GM18511 (cell line): ENCODE results near the gene SMARCA5.

ENCODE experiments used
- ATAC-seq: cut with Tn5 transposase; IDR thresholded peaks from one replicate; pipeline ENCODE4 v1.9.1; 2021; ENCODE audit warnings: mild to moderate bottlenecking, moderate library complexity; ENCODE audit not compliant: unreplicated experiment

Gene SMARCA5

DNA sequence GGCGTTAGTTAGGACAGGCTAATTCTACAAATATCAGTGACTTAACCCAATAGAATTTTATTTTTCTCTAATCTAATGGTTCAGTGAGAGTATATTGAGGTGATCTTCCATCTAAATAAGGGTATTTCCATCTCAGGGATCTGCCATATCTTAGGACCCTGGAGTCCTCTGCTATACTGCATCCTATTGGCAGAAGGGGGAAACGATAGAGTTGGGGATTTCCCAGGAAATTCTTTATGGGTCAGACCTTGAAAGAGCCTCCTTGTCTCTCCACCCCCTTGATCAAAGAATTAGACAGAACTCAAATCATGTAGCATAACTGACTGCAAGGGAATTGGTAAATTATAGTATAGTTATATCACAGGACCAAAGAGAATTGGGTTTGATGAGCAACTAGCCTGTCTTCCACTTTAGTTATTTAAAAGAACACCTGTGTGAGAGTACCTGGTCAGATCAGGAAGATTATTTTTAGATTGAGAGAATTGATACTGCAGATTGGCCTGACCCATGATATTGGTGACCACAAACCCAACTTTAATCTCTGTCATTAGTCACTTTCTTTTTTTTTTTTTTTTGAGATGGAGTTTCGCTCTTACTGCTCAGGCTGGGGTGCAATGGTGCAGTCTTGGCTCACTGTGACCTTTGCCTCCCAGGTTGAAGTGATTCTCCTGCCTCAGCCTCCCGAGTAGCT lies 25.6 kb downstream of the SMARCA5 start:
- peak; percentile 72 for ATAC-seq

DNA sequence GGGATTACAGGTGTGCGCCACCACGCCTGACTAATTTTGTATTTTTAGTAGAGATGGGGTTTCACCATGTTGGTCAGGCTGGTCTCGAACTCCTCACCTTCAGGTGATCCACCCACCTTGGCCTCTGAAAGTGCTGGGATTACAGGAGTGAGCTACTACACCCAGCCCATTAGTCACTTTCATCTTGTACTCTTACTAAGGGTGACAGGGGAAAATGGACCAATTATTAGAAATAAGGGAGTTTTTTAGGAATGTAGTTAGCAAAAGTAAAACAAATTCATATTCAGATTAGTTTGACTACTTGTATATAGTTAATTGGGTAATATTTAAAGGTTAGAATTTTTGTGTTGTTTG lies 26.1 kb downstream of the SMARCA5 start:
- peak; percentile 19 for ATAC-seq

DNA sequence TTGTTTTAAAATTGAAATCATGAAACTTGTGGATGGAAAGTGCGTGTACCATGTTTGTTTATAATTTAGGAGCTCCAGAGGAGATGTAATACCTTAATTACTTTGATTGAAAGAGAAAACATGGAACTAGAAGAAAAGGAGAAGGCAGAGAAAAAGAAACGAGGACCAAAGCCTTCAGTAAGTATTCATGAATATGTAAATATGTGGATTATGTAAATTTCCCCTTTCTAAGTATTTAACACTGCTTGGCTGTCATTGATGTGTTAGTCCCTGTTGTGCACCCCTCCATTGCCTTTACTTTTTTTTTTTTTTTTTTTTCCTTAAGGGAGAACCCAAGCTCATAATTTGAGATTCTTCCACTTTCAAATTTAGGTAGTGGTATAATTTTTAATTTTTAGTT lies 36.4 kb downstream of the SMARCA5 start:
- no peak for ATAC-seq

DNA sequence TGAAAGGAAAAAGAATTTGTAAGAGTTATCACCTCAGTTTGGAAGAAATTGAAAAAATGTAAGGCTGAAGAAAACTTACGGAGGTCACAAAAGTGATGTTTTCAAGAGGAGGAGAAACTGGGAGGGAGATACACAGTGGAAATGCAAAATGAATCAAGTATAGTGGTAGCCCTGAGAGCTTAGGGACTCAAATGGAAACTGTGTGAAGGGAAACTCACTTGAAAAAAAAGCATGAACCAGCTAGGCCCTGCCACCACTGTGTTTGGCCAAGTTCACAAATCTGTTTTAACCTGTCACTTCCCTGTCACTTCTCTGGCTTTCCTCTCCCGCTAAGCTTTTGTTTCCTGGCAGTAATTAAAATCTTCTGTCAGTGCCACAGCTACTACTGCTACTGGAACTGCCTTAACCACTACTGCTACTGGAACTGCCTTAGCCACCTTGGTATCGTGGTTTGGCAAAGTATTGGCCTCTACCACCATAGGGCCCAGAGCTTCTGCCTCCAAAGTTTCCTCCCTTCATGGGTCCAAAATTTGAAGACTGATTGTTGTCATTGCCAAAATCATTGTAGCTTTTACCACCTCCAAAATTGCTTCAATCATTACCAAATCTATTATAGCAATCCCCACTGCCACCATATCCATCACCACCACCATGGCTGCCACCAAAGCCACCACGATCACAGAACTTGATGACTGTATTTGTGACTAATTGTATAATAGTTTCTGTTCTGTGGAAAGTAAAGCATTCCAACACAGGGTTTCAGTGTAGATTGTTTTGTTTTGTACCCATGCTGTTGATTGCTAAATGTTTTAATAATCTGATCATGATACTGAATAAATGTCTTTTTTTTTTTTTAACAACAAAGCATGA lies 41.5 kb downstream of the SMARCA5 start:
- peak; percentile 50 for ATAC-seq

DNA sequence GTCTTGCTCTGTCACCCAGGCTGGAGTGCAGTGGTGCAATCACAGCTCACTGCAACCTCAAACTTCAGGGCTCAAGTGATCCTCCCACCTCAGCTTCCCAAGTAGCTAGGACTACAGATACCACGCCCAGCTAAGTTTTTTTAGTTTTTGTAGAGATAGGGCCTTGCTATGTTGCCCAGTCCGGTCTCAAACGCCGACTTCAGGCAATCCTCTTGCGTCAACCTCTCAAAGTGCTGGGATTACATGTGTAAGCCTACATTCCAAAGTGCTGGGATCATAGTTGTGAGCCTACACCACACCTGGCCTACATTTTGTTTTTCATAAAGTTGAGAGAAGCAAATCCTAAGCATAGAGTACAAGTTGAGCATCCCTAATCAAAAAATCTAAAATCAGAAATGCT lies 42.2 kb downstream of the SMARCA5 start:
- ATAC-seq, result no peak

DNA sequence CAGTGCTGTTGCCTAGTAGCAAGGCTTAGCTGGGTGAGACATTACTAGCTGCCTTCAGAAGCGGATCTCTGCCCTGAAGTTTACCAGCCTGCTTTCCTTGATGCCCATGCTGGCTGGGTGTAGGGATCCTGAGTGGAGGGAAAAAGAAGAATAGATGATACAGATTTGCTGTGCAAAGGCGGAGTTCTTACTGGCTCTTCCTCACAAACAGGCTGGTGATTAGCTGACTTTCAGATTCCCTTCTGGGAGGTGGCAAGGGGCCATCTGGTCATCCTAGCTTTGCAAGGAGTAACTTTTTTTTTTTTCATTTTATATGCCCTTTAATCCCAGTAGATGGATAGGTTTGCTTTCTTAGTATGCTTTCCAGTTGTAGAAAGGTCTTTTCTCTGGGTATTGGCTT lies 44.8 kb downstream of the SMARCA5 start:
- no peak for ATAC-seq

DNA sequence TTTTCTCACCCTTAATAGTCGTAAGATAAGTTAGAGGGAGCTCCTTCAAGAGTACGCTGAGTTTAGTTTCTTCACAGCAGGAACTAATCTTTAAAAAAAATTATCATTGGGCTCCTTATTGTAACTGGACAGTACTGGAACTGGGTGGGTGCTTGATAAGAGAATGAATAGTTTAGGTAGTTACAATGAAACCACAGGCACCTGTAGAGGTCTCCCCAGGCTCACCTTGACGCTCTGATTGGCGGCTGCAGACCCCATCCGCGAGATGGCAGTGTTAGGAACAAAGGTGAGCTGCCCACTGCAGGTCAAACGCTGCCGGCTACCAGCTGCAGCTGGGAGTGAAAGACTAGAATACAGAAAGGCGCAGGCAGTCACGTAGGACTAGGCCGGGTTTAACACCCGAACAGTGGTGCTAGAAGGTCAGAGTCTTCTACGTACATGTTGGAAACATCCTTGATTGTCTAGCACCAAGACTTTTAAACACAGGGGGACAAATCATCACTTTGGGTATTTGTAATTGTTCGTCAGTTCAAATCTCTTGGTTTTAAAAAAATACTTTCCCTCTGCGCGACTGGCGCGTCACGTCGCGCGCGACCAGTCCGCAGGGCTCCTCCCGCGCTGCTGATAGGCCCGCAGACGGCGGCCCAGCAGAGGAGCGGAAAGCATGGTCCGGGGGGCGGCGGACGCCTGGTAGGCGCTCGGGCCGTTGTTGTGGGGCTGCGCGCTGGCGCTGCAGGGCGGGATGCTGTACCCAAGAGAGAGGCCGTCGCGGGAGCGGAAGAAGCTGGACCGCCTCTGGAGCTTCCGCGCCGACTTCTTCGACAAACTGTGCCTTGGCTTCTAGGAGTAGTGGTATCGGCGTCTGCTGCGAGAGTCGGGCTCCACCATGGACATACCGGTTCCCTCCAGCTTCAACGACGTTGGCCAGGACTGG lies 45.6 kb downstream of the SMARCA5 start:
- peak; percentile 82 for ATAC-seq

DNA sequence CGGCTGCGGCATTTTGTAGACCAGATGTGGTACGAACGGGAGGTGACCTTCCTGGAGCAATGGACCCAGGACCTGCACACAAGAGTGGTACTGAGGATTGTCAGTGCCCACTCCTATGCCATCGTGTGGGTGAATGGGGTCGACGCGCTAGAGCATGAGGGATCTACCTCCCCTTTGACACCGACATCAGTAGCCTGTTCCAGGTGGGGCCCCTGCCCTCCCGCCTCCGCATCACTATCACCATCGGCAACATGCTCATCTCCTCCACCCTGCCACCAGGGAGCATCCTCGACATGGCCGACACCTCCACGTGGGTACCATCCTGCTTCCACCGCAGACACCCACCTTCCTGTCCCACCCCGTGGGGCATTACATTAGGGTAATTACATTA lies 46.2 kb downstream of the SMARCA5 start:
- ATAC-seq, result peak; percentile 38

DNA sequence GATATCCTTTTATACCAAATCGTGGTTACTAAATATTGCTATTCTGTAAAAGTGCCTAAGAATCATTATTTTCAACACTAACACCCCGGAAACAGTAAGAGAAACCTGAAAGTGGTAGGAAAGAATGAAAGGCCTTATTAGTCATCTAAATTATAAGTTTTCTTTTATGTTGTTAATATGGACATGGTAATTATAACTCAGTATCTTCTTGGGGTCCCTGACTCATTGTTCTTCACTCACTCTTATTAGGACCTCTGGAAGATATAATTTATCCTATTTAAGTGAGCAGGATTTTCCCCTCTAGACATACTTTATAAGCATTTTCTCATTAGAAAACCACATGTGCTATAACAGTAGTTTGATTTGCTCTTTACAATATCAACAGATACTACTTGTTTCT lies 51.0 kb downstream of the SMARCA5 start:
- no peak for ATAC-seq

DNA sequence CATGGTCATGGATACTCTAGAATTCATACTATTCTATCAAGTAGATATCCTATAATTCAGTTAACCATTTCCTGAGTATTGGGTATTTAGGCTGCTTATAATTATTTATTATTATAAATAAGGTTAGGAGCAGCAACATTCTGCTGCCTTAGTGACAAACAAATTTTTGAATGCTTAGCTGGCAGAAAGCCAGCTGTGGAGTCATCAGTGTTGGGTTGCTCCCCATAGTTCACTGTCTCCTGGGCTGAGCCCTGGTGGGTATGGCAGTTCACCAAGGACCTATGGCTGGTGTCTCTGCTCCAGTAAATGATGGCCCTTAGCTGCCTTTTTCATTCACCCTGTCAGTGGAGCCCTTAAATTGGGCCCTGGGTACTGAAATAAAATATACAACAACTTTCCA lies 61.8 kb downstream of the SMARCA5 start:
- ATAC-seq, result no peak

DNA sequence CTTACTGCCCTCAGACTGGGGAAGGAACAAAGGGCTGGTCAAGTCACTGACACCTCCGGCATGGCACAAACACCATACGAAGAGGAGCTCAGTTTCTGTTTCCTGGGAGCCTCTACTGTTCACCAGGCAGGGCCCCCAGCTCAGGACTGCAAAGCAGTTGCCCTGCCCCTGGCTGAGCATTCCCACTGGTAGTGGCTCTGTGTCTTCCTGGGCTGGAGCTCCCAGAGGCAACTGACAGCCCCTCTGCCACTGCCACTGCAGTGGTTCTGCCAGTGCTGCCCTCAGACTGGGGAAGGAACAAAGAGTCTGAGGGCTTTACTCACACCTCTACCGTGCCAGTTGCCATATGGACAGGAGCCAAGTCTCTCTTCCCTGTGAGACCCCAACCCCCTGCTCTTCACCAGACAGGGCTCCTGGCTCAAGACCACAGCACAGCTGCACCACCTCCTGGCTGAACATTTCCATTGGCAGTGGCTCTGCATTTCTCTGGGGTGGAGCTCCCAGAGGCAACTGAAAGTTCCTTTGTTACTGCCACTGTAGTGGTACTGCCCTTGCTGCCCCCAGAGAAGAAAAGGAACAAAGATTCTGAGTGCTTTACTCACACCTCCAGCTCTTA lies 67.9 kb downstream of the SMARCA5 start:
- no peak for ATAC-seq

DNA sequence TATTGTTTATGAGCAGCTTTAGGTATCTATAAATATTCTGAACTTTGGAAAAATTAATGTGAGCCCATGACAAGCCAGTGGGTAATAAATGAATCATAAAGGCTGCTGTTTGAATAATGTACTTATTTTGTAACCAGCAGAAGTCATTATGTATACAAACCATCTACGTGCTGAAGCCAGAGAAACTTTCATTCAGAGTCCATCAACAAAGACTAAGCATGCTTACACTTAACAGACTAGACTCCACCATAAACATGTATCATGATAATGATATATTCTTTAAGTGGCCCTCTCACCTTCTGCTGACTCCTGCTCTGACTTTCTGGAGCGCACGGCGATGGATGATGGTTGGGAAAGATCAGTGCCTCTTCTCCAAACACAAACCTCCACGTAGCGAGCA lies 72.0 kb downstream of the SMARCA5 start:
- ATAC-seq, result no peak

DNA sequence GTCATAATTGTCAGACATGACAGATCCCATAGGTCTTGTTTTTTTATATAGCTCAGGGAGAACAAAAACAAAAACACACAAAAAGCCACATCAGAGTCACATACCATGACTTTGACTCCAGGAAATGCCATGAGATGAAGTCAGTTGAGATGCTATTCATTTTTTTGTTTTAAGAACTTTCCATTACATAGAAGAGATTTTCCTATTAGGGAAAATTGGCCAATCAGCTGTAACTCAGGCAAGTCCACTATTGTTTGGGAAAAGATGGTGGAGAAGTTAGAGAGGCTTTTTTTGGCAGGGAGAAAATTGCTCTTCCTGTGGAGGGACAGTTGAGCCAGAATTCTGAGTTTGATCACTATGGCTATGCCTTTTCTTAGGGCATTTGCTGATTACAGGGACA lies 72.6 kb downstream of the SMARCA5 start:
- no peak for ATAC-seq

DNA sequence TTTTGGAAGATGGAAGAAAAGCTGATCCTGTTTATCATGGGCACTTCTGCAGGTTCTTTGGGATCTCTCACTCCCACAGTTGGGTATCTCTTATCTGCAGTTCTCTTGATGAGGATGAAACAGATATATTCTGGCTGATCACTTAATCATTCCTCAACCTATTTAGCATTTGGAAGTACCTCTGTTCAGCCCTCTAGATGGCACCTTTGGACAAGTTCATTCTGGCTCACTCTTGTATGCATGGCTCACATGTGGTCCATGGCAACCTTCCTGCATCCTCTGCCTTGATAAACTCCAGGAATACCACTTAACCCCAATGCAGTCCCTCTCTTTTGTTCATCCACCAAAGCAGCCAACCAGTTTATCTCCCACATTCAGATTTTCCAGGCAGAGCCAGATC lies 74.2 kb downstream of the SMARCA5 start:
- ATAC-seq, result no peak

DNA sequence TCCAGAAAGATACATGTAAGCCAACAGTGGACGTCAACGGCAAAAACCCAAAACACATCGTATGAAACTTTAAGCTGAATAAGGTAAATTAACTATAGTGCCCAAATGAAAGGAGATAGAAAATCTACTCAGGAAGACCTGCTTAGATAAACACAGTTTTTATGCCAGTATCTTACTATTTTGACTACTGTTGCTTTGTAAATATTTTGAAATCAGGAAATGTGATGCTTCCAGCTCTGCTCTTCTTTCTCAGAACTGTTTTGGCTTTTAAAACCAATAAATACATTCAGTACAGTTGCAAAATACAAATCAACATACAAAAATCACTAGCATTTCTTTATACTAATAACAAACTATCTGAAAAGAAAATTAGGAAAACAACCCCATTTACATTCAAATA lies 83.8 kb downstream of the SMARCA5 start:
- no peak for ATAC-seq

DNA sequence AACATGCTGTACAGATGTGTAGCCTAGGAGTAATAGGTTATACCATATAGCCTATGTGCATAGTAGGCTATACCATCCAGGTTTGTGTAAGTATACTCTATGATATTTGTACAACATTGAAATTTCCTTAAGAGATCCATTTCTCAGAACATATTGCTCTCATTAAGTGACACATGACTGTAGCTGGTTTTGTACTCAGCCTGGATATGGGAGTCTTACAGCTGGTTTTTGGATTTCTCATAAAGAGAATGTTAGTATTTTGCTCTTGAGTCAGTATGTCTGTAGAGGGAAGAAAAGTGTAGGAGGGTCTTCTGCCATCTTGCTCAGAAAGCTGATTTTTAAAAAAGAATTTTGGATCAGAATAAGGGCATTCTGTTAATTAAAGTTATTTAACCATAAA lies 85.3 kb downstream of the SMARCA5 start:
- ATAC-seq, result no peak

DNA sequence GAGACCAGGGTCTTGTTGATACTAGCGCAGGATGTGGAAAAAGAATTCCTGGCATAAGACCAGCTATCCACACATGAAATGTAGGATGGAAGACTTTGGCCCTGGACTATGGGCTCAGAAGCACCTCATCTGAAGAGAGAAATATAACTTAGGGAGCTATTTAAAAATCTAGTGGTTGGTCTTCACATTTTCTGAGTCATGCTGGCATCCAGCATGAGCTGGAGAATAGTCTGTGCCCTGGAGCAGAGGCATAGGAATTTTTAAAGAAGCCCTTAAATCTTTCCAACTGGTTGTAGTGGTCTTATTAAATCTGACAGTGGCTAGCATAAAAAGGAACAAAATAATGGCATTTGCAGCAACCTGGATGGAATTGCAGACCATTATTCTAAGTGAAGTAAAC lies 86.3 kb downstream of the SMARCA5 start:
- ATAC-seq, result no peak

DNA sequence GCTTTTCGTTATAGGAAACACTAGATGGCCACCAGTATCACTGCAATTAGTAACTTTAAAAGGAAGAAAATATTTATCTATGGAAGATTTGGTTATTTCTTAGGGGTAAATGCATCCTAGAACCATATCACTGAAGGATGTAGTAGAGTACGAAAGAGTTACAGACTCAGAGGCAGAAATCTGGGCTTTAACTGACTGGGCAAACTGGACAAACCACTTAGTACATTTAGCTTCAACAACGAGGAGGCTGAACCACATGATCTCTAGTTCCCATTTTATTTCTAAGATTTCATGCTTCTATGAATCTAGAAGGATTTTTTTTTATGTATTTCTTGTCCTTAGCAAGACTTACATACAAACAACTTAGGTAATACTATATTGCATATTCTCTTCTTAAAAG lies 93.0 kb downstream of the SMARCA5 start:
- no peak for ATAC-seq
